Astrocyte (in vitro differentiated cells and primary cell): Measurements from ENCODE around the gene RAD51B. TPM values are rescaled to one million over a fixed set of nuclear protein-coding genes. Genes with fewer than 3 reads are reported as not detected.

Source experiments
- DNase-seq: peaks from one replicate; pipeline ENCODE4 v3.0.0-alpha.2; 2010; ENCODE audit warnings: low read depth
- FAIRE-seq: peaks from 2 replicates; lab custom pipeline; 2011; peaks lifted over from hg19 to GRCh38; lab: Jason Lieb, UNC
- H2AFZ ChIP-seq: 2 replicates; pipeline ENCODE4 v1.6.0; 2012; ENCODE audit warnings: low read depth, low read length, inconsistent platforms
- H3K27ac ChIP-seq: 2 replicates; pipeline ENCODE4 v1.5.1; 2011; ENCODE audit warnings: low read depth, low read length, inconsistent platforms
- H3K27me3 ChIP-seq: 2 replicates; pipeline ENCODE4 v1.6.0; 2011; ENCODE audit warnings: low read length, inconsistent platforms; ENCODE audit not compliant: insufficient read depth
- H3K36me3 ChIP-seq: 2 replicates; pipeline ENCODE4 v1.5.1; 2011; ENCODE audit warnings: low read length, inconsistent platforms; ENCODE audit not compliant: insufficient read depth
- H3K4me1 ChIP-seq: 2 replicates; pipeline ENCODE4 v1.5.1; 2011; ENCODE audit warnings: low read length, inconsistent platforms; ENCODE audit not compliant: insufficient read depth
- H3K4me2 ChIP-seq: 2 replicates; pipeline ENCODE4 v1.6.0; 2012; ENCODE audit warnings: low read length, inconsistent platforms
- H3K4me3 ChIP-seq: 2 replicates; pipeline ENCODE4 v1.5.1; 2011; ENCODE audit warnings: low read depth, mild to moderate bottlenecking, low read length, inconsistent platforms; ENCODE audit not compliant: insufficient read depth
- H3K79me2 ChIP-seq: 2 replicates; pipeline ENCODE4 v1.6.0; 2012; ENCODE audit warnings: mild to moderate bottlenecking, low read length, inconsistent platforms; ENCODE audit not compliant: insufficient read depth
- H3K9ac ChIP-seq: 2 replicates; pipeline ENCODE4 v1.6.0; 2012; ENCODE audit warnings: mild to moderate bottlenecking, low read length, inconsistent platforms
- H3K9me3 ChIP-seq: 2 replicates; pipeline ENCODE4 v1.5.1; 2012; ENCODE audit warnings: low read depth, mild to moderate bottlenecking, low read length, inconsistent platforms; ENCODE audit not compliant: insufficient read depth
- H4K20me1 ChIP-seq: 2 replicates; pipeline ENCODE4 v1.6.0; 2012; ENCODE audit warnings: low read length, inconsistent platforms; ENCODE audit not compliant: insufficient read depth
- H3K27ac Mint-ChIP-seq: one replicate; pipeline ENCODE4 v1.8.0; 2021; ENCODE audit warnings: mild to moderate bottlenecking, mixed read lengths; ENCODE audit not compliant: unreplicated experiment
- H3K27me3 Mint-ChIP-seq: one replicate; pipeline ENCODE4 v1.8.0; 2021; ENCODE audit warnings: low read depth, mixed read lengths; ENCODE audit not compliant: unreplicated experiment
- H3K36me3 Mint-ChIP-seq: one replicate; pipeline ENCODE4 v1.8.0; 2021; ENCODE audit warnings: low read depth, mixed read lengths; ENCODE audit not compliant: unreplicated experiment
- H3K4me1 Mint-ChIP-seq: one replicate; pipeline ENCODE4 v1.8.0; 2021; ENCODE audit warnings: low read depth, mixed read lengths; ENCODE audit not compliant: unreplicated experiment
- H3K4me3 Mint-ChIP-seq: one replicate; pipeline ENCODE4 v1.8.0; 2021; ENCODE audit warnings: mild to moderate bottlenecking, moderate library complexity, mixed read lengths; ENCODE audit not compliant: unreplicated experiment
- H3K9me3 Mint-ChIP-seq: one replicate; pipeline ENCODE4 v1.8.0; 2021; ENCODE audit warnings: mild to moderate bottlenecking, mixed read lengths; ENCODE audit not compliant: unreplicated experiment
- EZH2 ChIP-seq: IDR thresholded peaks from 2 replicates; pipeline ENCODE4 v1.6.1; 2012; ENCODE audit warnings: mild to moderate bottlenecking, low read length, inconsistent platforms; ENCODE audit not compliant: insufficient read depth
- total RNA-seq: library from RNA; stranded (reverse); gene quantifications from 2 replicates; pipeline ENCODE4 v1.2.1, GENCODE V29; 2021
- TF ChIP-seq, protein P1 (sequence below): IDR thresholded peaks from 2 replicates; pipeline ENCODE4 v1.5.1; 2011; ENCODE audit warnings: low read depth, mild to moderate bottlenecking, inconsistent platforms, low read length, moderate library complexity; ENCODE audit not compliant: insufficient read depth

The RAD51B gene
- total RNA-seq, 1 donor from 2014 or later, result 10.8 TPM

DNA sequence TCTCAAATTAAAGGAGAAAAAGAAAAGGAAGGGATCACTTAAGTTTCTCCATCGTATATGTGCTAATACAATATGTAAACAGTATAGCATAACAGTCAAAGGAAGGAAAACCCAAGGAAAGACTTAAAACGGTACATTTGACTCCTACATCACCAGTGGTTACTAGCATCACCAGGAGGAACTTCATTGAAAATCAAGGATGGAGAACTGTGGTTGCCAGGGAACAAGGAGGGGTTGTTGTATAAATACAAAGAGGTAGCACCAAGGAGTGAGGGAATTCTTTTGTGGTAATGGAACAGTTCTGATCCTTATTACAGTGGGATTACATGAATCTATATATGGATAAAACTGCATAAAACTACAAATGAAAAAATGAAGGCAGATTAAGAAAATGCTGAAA, 4.8 kb upstream of the RAD51B start:
- H3K27me3 ChIP-seq, result no peaks in the 10 kb centered on the region

GRCh38 chr14:67815573-67816225, 3.9 kb upstream of the RAD51B start:
- Histone ChIP-seq H2AFZ (peak overlapping the region; percentile 77), H3K9ac (peak overlapping the region; percentile 89), H3K9me3 (no peaks in the 10 kb centered on the region), H3K27ac (peak overlapping the region; percentile 82), H4K20me1 (no peaks in the 10 kb centered on the region), H3K79me2 (peaks cover 21% of the 10 kb centered on the region), H3K4me3 (peak overlapping the region; percentile 80), H3K27me3 (no peaks in the 10 kb centered on the region), H3K4me2 (peak overlapping the region; percentile 93), H3K36me3 (peaks cover 3% of the 10 kb centered on the region), H3K4me1 (peaks cover 16% of the 10 kb centered on the region)
- H3K27ac Mint-ChIP-seq, result peak overlapping the region; percentile 90
- no peaks in the 10 kb centered on the region for H3K27me3 Mint-ChIP-seq
- no peaks in the 10 kb centered on the region for H3K9me3 Mint-ChIP-seq
- FAIRE-seq (no peak), DNase-seq (peak; percentile 51)
- TF ChIP-seq, protein P1, sequence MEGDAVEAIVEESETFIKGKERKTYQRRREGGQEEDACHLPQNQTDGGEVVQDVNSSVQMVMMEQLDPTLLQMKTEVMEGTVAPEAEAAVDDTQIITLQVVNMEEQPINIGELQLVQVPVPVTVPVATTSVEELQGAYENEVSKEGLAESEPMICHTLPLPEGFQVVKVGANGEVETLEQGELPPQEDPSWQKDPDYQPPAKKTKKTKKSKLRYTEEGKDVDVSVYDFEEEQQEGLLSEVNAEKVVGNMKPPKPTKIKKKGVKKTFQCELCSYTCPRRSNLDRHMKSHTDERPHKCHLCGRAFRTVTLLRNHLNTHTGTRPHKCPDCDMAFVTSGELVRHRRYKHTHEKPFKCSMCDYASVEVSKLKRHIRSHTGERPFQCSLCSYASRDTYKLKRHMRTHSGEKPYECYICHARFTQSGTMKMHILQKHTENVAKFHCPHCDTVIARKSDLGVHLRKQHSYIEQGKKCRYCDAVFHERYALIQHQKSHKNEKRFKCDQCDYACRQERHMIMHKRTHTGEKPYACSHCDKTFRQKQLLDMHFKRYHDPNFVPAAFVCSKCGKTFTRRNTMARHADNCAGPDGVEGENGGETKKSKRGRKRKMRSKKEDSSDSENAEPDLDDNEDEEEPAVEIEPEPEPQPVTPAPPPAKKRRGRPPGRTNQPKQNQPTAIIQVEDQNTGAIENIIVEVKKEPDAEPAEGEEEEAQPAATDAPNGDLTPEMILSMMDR, result no peak
- no peak for TF ChIP-seq EZH2
- peak overlapping the region; percentile 95 for H3K4me3 Mint-ChIP-seq
- peaks cover 11% of the 10 kb centered on the region for H3K4me1 Mint-ChIP-seq
- H3K36me3 Mint-ChIP-seq, result peaks cover 7% of the 10 kb centered on the region

More for the DNA sequence above, 4.8 kb upstream of the RAD51B start:
- Histone ChIP-seq H3K36me3 (peaks cover 7% of the 10 kb centered on the region), H3K9ac (peak overlapping the region; percentile 89), H3K79me2 (peaks cover 21% of the 10 kb centered on the region), H2AFZ (no peak overlapping the region), H3K4me1 (peaks cover 16% of the 10 kb centered on the region), H3K9me3 (no peaks in the 10 kb centered on the region), H4K20me1 (no peaks in the 10 kb centered on the region), H3K4me3 (no peak overlapping the region), H3K27ac (no peak overlapping the region), H3K4me2 (peak overlapping the region; percentile 93)
- FAIRE-seq (no peak), DNase-seq (no peak)
- H3K9me3 Mint-ChIP-seq, result no peaks in the 10 kb centered on the region
- H3K27ac Mint-ChIP-seq, result no peak overlapping the region
- peaks cover 7% of the 10 kb centered on the region for H3K36me3 Mint-ChIP-seq
- H3K4me3 Mint-ChIP-seq, result peak overlapping the region; percentile 95
- no peaks in the 10 kb centered on the region for H3K27me3 Mint-ChIP-seq
- TF ChIP-seq EZH2, result no peak
- TF ChIP-seq, protein P1, result no peak
- H3K4me1 Mint-ChIP-seq, result peaks cover 11% of the 10 kb centered on the region
